Activated CD8-positive, alpha-beta memory T cell treated with anti-CD3 and anti-CD28 coated beads for 36 hours (primary cell): ENCODE results near the gene DDX4. TPM values are rescaled to one million over a fixed set of nuclear protein-coding genes. Genes with fewer than 3 reads are reported as not detected.
"Not testable (repeated sequence)": the region's sequence is repeated elsewhere in the genome, so short reads cannot be mapped to it uniquely, and the experiment has no call there.

Source experiments
- CTCF ChIA-PET: fragments of 350-600 bp; sonication (Branson Sonifier 250); formaldehyde crosslinking; loops from one replicate; lab custom pipeline; 2021; ENCODE audit warnings: antibody characterized with exemption; lab: Charles Lee
- POLR2A ChIA-PET: fragments of 350-600 bp; sonication (Branson Sonifier 250); formaldehyde crosslinking; loops from one replicate; lab custom pipeline; 2021; ENCODE audit warnings: antibody characterized with exemption; lab: Charles Lee
- total RNA-seq, 2 experiments: library from RNA; stranded (reverse); gene quantifications; one replicate each; pipeline ENCODE4 v1.2.3, GENCODE V29; 2021

Gene DDX4
- total RNA-seq = not detected

GRCh38 chr5:55737793-55738192 is at the start of gene DDX4:
Gene DDX4 (plus strand): TSS chr5:55738061. CDS start chr5:55738964, 903 bp downstream.
- ChIA-PET POLR2A (no interaction called here), CTCF (no interaction called here)

- POLR2A ChIA-PET = no interaction called here
- CTCF ChIA-PET = interaction anchor here (0.6 to 1.1 kb wide), 5 partner anchors 13 to 502 kb away, joined by 3 to 6 read pairs (median 4); no protein-coding TSS in a partner anchor
Measured at GRCh38 chr5:55691265-55692105, 46.4 kb upstream of the DDX4 start.

- CTCF ChIA-PET = interaction anchor here (0.6 to 1.1 kb wide), 4 partner anchors 213 to 519 kb away, joined by 3 to 4 read pairs (median 4); partner anchors contain the start of gene CDC20B
- POLR2A ChIA-PET = no interaction called here
Measured at GRCh38 chr5:55692106-55692417, 45.8 kb upstream of the DDX4 start.

GRCh38 chr5:55692509-55692908 is 45.4 kb upstream of the DDX4 start:
- POLR2A ChIA-PET = no interaction called here
- CTCF ChIA-PET = interaction anchor here (0.6 to 1.1 kb wide), 4 partner anchors 212 to 519 kb away, joined by 3 to 4 read pairs (median 4); partner anchors contain the start of gene CDC20B

GRCh38 chr5:55694152-55694830 is 43.6 kb upstream of the DDX4 start:
- CTCF ChIA-PET = no interaction called here
- POLR2A ChIA-PET = no interaction called here

- POLR2A ChIA-PET, CTCF ChIA-PET: not testable (repeated sequence)
Measured at GRCh38 chr5:55696704-55697103, 41.2 kb upstream of the DDX4 start.

GRCh38 chr5:55699041-55699688 is 38.7 kb upstream of the DDX4 start:
- POLR2A ChIA-PET = no interaction called here
- CTCF ChIA-PET = no interaction called here

GRCh38 chr5:55700745-55701144 is 37.1 kb upstream of the DDX4 start:
- ChIA-PET CTCF (no interaction called here), POLR2A (no interaction called here)

- POLR2A ChIA-PET = no interaction called here
- CTCF ChIA-PET = no interaction called here
Measured at GRCh38 chr5:55701462-55702103, 36.3 kb upstream of the DDX4 start.

- POLR2A ChIA-PET = no interaction called here
- CTCF ChIA-PET = no interaction called here
Measured at GRCh38 chr5:55702598-55703345, 35.1 kb upstream of the DDX4 start.

GRCh38 chr5:55706230-55706629 is 31.6 kb upstream of the DDX4 start:
- ChIA-PET POLR2A (no interaction called here), CTCF (no interaction called here)

- CTCF ChIA-PET = no interaction called here
- POLR2A ChIA-PET = no interaction called here
Measured at GRCh38 chr5:55708732-55709131, 29.1 kb upstream of the DDX4 start.

- POLR2A ChIA-PET = interaction anchor here (0.6 kb wide), 1 partner anchor 120 kb away, joined by 3 read pairs; no protein-coding TSS in a partner anchor
- CTCF ChIA-PET = no interaction called here
Measured at GRCh38 chr5:55711507-55712022, 26.3 kb upstream of the DDX4 start.

GRCh38 chr5:55712023-55712859 is 25.6 kb upstream of the DDX4 start, which contains the start of gene SLC38A9:
Gene SLC38A9 (minus strand): TSS chr5:55712324. CDS start chr5:55697958, 14,366 bp downstream.
- ChIA-PET CTCF (no interaction called here), POLR2A (interaction anchor here (0.6 kb wide), 1 partner anchor 121 kb away, joined by 3 read pairs; no protein-coding TSS in a partner anchor)

GRCh38 chr5:55713871-55714270 is 24.0 kb upstream of the DDX4 start:
- ChIA-PET CTCF (no interaction called here), POLR2A (no interaction called here)

GRCh38 chr5:55714339-55714738 is 23.5 kb upstream of the DDX4 start:
- ChIA-PET POLR2A (no interaction called here), CTCF (interaction anchor here (0.9 kb wide), 1 partner anchor 408 kb away, joined by 3 read pairs; no protein-coding TSS in a partner anchor)

- ChIA-PET POLR2A (no interaction called here), CTCF (interaction anchor here (0.9 kb wide), 1 partner anchor 408 kb away, joined by 3 read pairs; no protein-coding TSS in a partner anchor)
Measured at GRCh38 chr5:55714749-55715148, 23.1 kb upstream of the DDX4 start.
